NK-92 (cell line): ENCODE data around the gene CCDC152.

ENCODE experiments used
- DNase-seq: peaks from one replicate; lab custom pipeline; 2025; ENCODE audit not compliant: unreplicated experiment; lab: John Stamatoyannopoulos, UW

CCDC152 gene

GRCh38 chr5:42779083-42779482, 22.5 kb downstream of the CCDC152 start:
- no peak for DNase-seq

GRCh38 chr5:42781584-42781983, 25.0 kb downstream of the CCDC152 start:
- no peak for DNase-seq

- no peak for DNase-seq
Measured at GRCh38 chr5:42784132-42784531, 27.5 kb downstream of the CCDC152 start.

GRCh38 chr5:42785756-42786155, 29.1 kb downstream of the CCDC152 start:
- no peak for DNase-seq

GRCh38 chr5:42787073-42787472, 30.5 kb downstream of the CCDC152 start:
- no peak for DNase-seq

- DNase-seq: no peak
Measured at GRCh38 chr5:42787845-42788244, 31.2 kb downstream of the CCDC152 start.

GRCh38 chr5:42791151-42791550, 34.5 kb downstream of the CCDC152 start:
- no peak for DNase-seq

GRCh38 chr5:42798284-42799240, 41.9 kb downstream of the CCDC152 start:
- DNase-seq: no peak

GRCh38 chr5:42799241-42799608, 42.6 kb downstream of the CCDC152 start:
- DNase-seq: no peak

- no peak for DNase-seq
Measured at GRCh38 chr5:42799668-42800114, 43.1 kb downstream of the CCDC152 start.

- DNase-seq: no peak
Measured at GRCh38 chr5:42800748-42801330, 44.2 kb downstream of the CCDC152 start.

- DNase-seq: no peak
Measured at GRCh38 chr5:42801516-42802166, 45.0 kb downstream of the CCDC152 start.

GRCh38 chr5:42804717-42805339, 48.2 kb downstream of the CCDC152 start:
- no peak for DNase-seq

- DNase-seq: no peak
Measured at GRCh38 chr5:42806004-42806700, 49.5 kb downstream of the CCDC152 start.

- DNase-seq: no peak
Measured at GRCh38 chr5:42806701-42807262, 50.2 kb downstream of the CCDC152 start.

GRCh38 chr5:42807722-42808447, 51.3 kb downstream of the CCDC152 start:
- DNase-seq: no peak

- DNase-seq: no peak
Measured at GRCh38 chr5:42808888-42809611, 52.4 kb downstream of the CCDC152 start.

- DNase-seq: no peak
Measured at GRCh38 chr5:42810834-42811590, 54.4 kb downstream of the CCDC152 start.
